Measurements from ENCODE around the gene ATP6V1G1. TPM values are rescaled to one million over a fixed set of nuclear protein-coding genes. Genes with fewer than 3 reads are reported as not detected.

ATP6V1G1 gene
- polyA plus RNA-seq, 1 donor from 2014 or later: 802 TPM

- Histone ChIP-seq H3K4me2 (ENCODE audit: low read length) (no peak overlapping the region), H3K4me3 (ENCODE audit: low read length) (no peak overlapping the region), H3K36me3 (ENCODE audit: insufficient read depth, low read length) (peaks cover 8% of the 10 kb centered on the region), H3F3A (ENCODE audit: insufficient read depth, low read length, poor library complexity, severe bottlenecking) (no peaks in the 10 kb centered on the region), H2AFZ (ENCODE audit: low read depth, low read length) (no peak overlapping the region), H3K9ac (ENCODE audit: low read length) (no peak overlapping the region), H3K9me2 (ENCODE audit: insufficient read depth, low read length) (no peaks in the 10 kb centered on the region), H3K27ac (ENCODE audit: low read length) (no peak overlapping the region), H3K27me3 (ENCODE audit: insufficient read depth, low read depth, low read length) (no peaks in the 10 kb centered on the region), H3K79me2 (replicated peaks; ENCODE audit: insufficient read depth, low read length) (no peaks in the 10 kb centered on the region), H4K20me1 (ENCODE audit: insufficient read depth) (no peaks in the 10 kb centered on the region), H3K9me3 (ENCODE audit: low read length) (no peaks in the 10 kb centered on the region)
- TF ChIP-seq MXI1 (conservative IDR thresholded peaks at IDR 0.05; ENCODE audit: poor library complexity, severe bottlenecking) (no peak), EP300 (conservative IDR thresholded peaks at IDR 0.05; ENCODE audit: poor library complexity, severe bottlenecking) (no peak), TAF1 (IDR thresholded peaks at IDR 0.05; ENCODE audit: low read depth) (no peak), POLR2AphosphoS5 (IDR thresholded peaks at IDR 0.05) (no peak), CTCF (IDR thresholded peaks at IDR 0.05; ENCODE audit: poor library complexity, severe bottlenecking) (no peak), EZH2 (IDR thresholded peaks at IDR 0.05; ENCODE audit: borderline replicate concordance, insufficient read depth, low read length, poor library complexity, severe bottlenecking) (no peak), RAD21 (conservative IDR thresholded peaks at IDR 0.05) (no peak)
Observed at GRCh38 chr9:114627553-114627952, 40.0 kb downstream of the ATP6V1G1 start.

DNA sequence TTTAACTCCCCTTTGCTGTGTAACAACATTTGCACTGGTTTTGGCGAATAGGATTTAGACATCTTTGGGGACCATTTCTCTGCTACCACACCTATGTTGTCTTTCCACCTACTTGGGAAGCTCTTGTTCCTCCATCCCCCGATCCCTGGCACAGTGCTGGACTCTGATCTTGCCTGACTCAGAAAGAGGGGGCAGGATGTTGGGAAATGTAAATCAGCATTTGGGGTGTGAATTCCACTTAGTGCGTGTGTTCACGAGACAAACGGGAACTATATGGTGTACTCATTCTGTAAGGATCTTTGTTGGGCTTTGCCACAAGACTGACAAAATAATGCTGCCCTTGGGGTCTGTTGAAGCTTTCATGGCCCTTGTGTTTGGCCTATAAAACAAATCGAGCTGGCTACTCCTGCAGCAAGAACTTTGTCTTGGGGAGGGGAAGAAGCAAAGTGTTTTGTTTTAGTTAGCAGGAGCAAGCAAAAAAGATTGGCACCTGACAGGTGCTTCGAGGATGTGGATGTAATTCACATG lies 42.1 kb downstream of the ATP6V1G1 start:
- Histone ChIP-seq H3K27ac (ENCODE audit: low read length) (no peak overlapping the region), H3K79me2 (replicated peaks; ENCODE audit: insufficient read depth, low read length) (no peaks in the 10 kb centered on the region), H3F3A (ENCODE audit: insufficient read depth, low read length, poor library complexity, severe bottlenecking) (no peaks in the 10 kb centered on the region), H3K27me3 (ENCODE audit: insufficient read depth, low read depth, low read length) (no peaks in the 10 kb centered on the region), H3K9ac (ENCODE audit: low read length) (no peak overlapping the region), H3K9me3 (ENCODE audit: low read length) (no peaks in the 10 kb centered on the region), H3K36me3 (ENCODE audit: insufficient read depth, low read length) (peaks cover 8% of the 10 kb centered on the region), H4K20me1 (ENCODE audit: insufficient read depth) (no peaks in the 10 kb centered on the region), H3K4me2 (ENCODE audit: low read length) (no peak overlapping the region), H3K9me2 (ENCODE audit: insufficient read depth, low read length) (no peaks in the 10 kb centered on the region), H2AFZ (ENCODE audit: low read depth, low read length) (no peak overlapping the region), H3K4me3 (ENCODE audit: low read length) (no peak overlapping the region)
- TF ChIP-seq SMC3 (conservative IDR thresholded peaks at IDR 0.05; ENCODE audit: poor library complexity) (no peak), EP300 (conservative IDR thresholded peaks at IDR 0.05; ENCODE audit: poor library complexity, severe bottlenecking) (no peak), EZH2 (IDR thresholded peaks at IDR 0.05; ENCODE audit: borderline replicate concordance, insufficient read depth, low read length, poor library complexity, severe bottlenecking) (no peak), POLR2AphosphoS5 (IDR thresholded peaks at IDR 0.05) (no peak)

DNA sequence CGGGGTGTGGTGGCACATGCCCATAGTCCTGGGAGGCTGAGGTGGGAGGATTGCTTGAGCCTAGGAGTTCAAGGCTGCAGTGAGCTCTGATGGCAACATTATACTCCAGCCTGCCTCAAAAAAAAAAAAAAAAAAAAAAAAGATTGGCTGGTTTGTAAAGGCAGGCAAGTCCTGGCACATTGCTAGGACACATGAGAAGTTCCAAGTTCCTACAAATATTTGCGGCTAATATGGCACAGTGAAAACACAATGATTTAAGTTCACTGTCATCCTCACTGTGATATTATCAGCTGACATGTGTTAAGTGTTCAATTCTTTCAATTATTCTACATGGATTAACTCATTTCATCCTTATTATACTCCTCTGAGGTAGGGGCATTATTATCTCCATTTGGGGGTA lies 43.6 kb downstream of the ATP6V1G1 start:
- H2AFZ ChIP-seq (ENCODE audit: low read depth, low read length): no peak overlapping the region
- no peaks in the 10 kb centered on the region for H3F3A ChIP-seq (ENCODE audit: insufficient read depth, low read length, poor library complexity, severe bottlenecking)
- TF ChIP-seq TAF1 (IDR thresholded peaks at IDR 0.05; ENCODE audit: low read depth): no peak
- TF ChIP-seq EP300 (conservative IDR thresholded peaks at IDR 0.05; ENCODE audit: poor library complexity, severe bottlenecking): no peak
- H4K20me1 ChIP-seq (ENCODE audit: insufficient read depth): no peaks in the 10 kb centered on the region
- no peak overlapping the region for H3K4me2 ChIP-seq (ENCODE audit: low read length)
- H3K36me3 ChIP-seq (ENCODE audit: insufficient read depth, low read length): peaks cover 8% of the 10 kb centered on the region
- H3K27me3 ChIP-seq (ENCODE audit: insufficient read depth, low read depth, low read length): no peaks in the 10 kb centered on the region
- no peaks in the 10 kb centered on the region for H3K9me3 ChIP-seq (ENCODE audit: low read length)
- H3K9me2 ChIP-seq (ENCODE audit: insufficient read depth, low read length): no peaks in the 10 kb centered on the region
- no peaks in the 10 kb centered on the region for H3K79me2 ChIP-seq (replicated peaks; ENCODE audit: insufficient read depth, low read length)
- no peak overlapping the region for H3K27ac ChIP-seq (ENCODE audit: low read length)
- H3K9ac ChIP-seq (ENCODE audit: low read length): no peak overlapping the region
- no peak overlapping the region for H3K4me3 ChIP-seq (ENCODE audit: low read length)

All from neural cell (in vitro differentiated cells).